PC-3 (cell line): ENCODE measurements around the gene FAM171A1.
"Not testable (repeated sequence)": the region's sequence is repeated elsewhere in the genome, so short reads cannot be mapped to it uniquely, and the experiment has no call there.

ENCODE experiments used
- CTCF ChIP-seq: fragments of 300-600 bp; sonication (generic); conservative IDR thresholded peaks from 2 replicates; pipeline ENCODE4 v1.5.1; 2017; ENCODE audit warnings: antibody characterized with exemption, low read depth, mild to moderate bottlenecking, low read length
- EZH2 ChIP-seq: fragments of 300-600 bp; sonication (generic); IDR thresholded peaks from one replicate; pipeline ENCODE4 v1.6.1; 2017; ENCODE audit warnings: antibody characterized with exemption, mild to moderate bottlenecking, low read length; ENCODE audit not compliant: unreplicated experiment
- EZH2phosphoT487 ChIP-seq: fragments of 300-600 bp; sonication (generic); IDR thresholded peaks from 2 replicates; pipeline ENCODE4 v1.6.1; 2018; ENCODE audit warnings: mild to moderate bottlenecking, antibody characterized with exemption, low read length, borderline replicate concordance

GRCh38 chr10:15276039-15276438 is 95.0 kb downstream of the FAM171A1 start:
- TF ChIP-seq EZH2, CTCF, EZH2phosphoT487: not testable (repeated sequence)
